Suprapubic skin (tissue), 4 donors: ENCODE results near the gene CFAP97D2.

Source experiments
- EP300 ChIP-seq: sonication (generic); formaldehyde crosslinking; IDR thresholded peaks from one replicate; pipeline ENCODE4 v1.6.1; 2017; ENCODE audit warnings: antibody characterized with exemption
- POLR2A ChIP-seq, 2 donors: fragments of 450-650 bp; IDR thresholded peaks; one replicate each; pipeline ENCODE4 v1.6.1; 2017; ENCODE audit warnings: antibody characterized with exemption in 2 of 2, mild to moderate bottlenecking in 2 of 2, moderate library complexity in 2 of 2
- POLR2AphosphoS5 ChIP-seq, 3 donors: sonication (generic); formaldehyde crosslinking; IDR thresholded peaks; one replicate each; pipeline ENCODE4 v1.6.1; 2017; ENCODE audit warnings: antibody characterized with exemption in 3 of 3
- TF ChIP-seq, protein P1 (sequence below), 2 donors: fragments of 200-600 bp in 1 of 2; fragments of 450-650 bp in 1 of 2; sonication (generic) in 1 of 2; IDR thresholded peaks; one replicate each; pipeline ENCODE4 v1.5.1; 2016 to 2019; ENCODE audit warnings: antibody characterized with exemption in 2 of 2, mild to moderate bottlenecking in 1 of 2, moderate library complexity in 1 of 2

DNA sequence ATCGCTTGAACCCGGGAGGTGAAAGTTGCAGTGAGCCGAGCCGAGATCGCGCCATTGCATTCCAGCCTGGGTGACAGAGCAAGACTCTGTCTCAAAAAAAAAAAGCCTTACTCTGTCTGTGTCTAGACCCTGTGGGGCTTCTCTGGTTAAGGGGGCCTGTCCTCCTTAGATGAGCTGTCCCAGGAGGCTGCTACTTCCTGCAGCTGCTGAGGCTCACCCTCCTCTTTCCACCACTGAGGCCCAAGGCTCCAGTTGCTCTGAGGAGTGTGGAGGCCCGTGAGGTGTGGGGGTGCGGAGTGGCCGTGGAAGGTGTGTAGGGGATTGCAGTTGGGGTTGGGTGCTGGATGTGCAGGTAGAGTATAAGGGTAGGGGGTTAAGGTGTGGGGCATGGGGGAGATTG lies 24.6 kb upstream of the CFAP97D2 start:
- TF ChIP-seq, protein P1, sequence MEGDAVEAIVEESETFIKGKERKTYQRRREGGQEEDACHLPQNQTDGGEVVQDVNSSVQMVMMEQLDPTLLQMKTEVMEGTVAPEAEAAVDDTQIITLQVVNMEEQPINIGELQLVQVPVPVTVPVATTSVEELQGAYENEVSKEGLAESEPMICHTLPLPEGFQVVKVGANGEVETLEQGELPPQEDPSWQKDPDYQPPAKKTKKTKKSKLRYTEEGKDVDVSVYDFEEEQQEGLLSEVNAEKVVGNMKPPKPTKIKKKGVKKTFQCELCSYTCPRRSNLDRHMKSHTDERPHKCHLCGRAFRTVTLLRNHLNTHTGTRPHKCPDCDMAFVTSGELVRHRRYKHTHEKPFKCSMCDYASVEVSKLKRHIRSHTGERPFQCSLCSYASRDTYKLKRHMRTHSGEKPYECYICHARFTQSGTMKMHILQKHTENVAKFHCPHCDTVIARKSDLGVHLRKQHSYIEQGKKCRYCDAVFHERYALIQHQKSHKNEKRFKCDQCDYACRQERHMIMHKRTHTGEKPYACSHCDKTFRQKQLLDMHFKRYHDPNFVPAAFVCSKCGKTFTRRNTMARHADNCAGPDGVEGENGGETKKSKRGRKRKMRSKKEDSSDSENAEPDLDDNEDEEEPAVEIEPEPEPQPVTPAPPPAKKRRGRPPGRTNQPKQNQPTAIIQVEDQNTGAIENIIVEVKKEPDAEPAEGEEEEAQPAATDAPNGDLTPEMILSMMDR (IDR thresholded peaks at IDR 0.05): no peak
- TF ChIP-seq POLR2AphosphoS5 (IDR thresholded peaks at IDR 0.05) (no peak), POLR2A (IDR thresholded peaks at IDR 0.05) (no peak), EP300 (no peak)
